B cell (primary cell): ENCODE results near the gene AMZ2. TPM values are rescaled to one million over a fixed set of nuclear protein-coding genes. Genes with fewer than 3 reads are reported as not detected.
A peak's percentile ranks its signal among the peaks of the same experiment; 100 is the strongest.
"Not testable (repeated sequence)": the region's sequence is repeated elsewhere in the genome, so short reads cannot be mapped to it uniquely, and the experiment has no call there.

Experiments used
- ATAC-seq: fragments of 200-7000 bp; cut with Tn5 transposase; one replicate; pipeline ENCODE4 v1.10.0; 2021; ENCODE audit warnings: low read depth, mild to moderate bottlenecking, moderate number of reproducible peaks, moderate library complexity
- CTCF ChIA-PET: fragments of 350-600 bp; sonication (Branson Sonifier 250); formaldehyde crosslinking; loops from one replicate; lab custom pipeline; 2021; ENCODE audit warnings: antibody characterized with exemption, inconsistent platforms; lab: Charles Lee
- POLR2A ChIA-PET: fragments of 350-600 bp; sonication (Branson Sonifier 250); formaldehyde crosslinking; loops from one replicate; lab custom pipeline; 2021; ENCODE audit warnings: antibody characterized with exemption; lab: Charles Lee
- DNase-seq: peaks from one replicate; pipeline ENCODE4 v3.0.0; 2013
- H2AFZ ChIP-seq: 2 replicates; pipeline ENCODE4 v1.6.1; 2012; ENCODE audit warnings: mild to moderate bottlenecking, low read depth, low read length; ENCODE audit not compliant: insufficient read depth, poor library complexity, severe bottlenecking
- H3K27ac ChIP-seq, 2 donors: 1 replicate in 1 of 2; 2 replicates in 1 of 2; pipeline ENCODE4 v1.5.1; 2012 to 2013; ENCODE audit warnings: low read length in 2 of 2, mild to moderate bottlenecking in 2 of 2, moderate library complexity in 1 of 2
- H3K27me3 ChIP-seq, 4 experiments: fragments of 200-600 bp in 1 of 4; sonication (generic) in 1 of 4; replicated peaks in 1 of 4; 1 replicate in 2 of 4; 2 replicates in 2 of 4; pipeline versions ENCODE4 v1.6.1 to v1.7.0; 2013 to 2016; ENCODE audit warnings: low read length in 3 of 4, mild to moderate bottlenecking in 2 of 4, mixed read lengths in 1 of 4, moderate library complexity in 1 of 4; ENCODE audit not compliant: insufficient read depth in 4 of 4, control insufficient read depth in 3 of 4; ENCODE audit errors: control extremely low read depth in 1 of 4
- H3K36me3 ChIP-seq, 2 experiments: replicated peaks in 1 of 2; 1 replicate in 1 of 2; 2 replicates in 1 of 2; pipeline versions ENCODE4 v1.6.1 to v1.7.1; 2013; ENCODE audit warnings: low read length in 1 of 2; ENCODE audit not compliant: insufficient read depth in 2 of 2, control insufficient read depth in 1 of 2; ENCODE audit errors: control extremely low read depth in 1 of 2, extremely low read depth in 1 of 2
- H3K4me1 ChIP-seq, 2 donors: fragments of 200-600 bp in 1 of 2; sonication (generic) in 1 of 2; 1 replicate in 1 of 2; 2 replicates in 1 of 2; pipeline versions ENCODE4 v1.5.1 to v1.6.1; 2013 to 2017; ENCODE audit warnings: low read length in 2 of 2; ENCODE audit not compliant: control insufficient read depth in 2 of 2, insufficient read depth in 2 of 2
- H3K4me2 ChIP-seq: replicated peaks from 2 replicates; pipeline ENCODE3; 2012; ENCODE audit warnings: mild to moderate bottlenecking, low read depth, low read length; ENCODE audit not compliant: poor library complexity, severe bottlenecking
- H3K4me3 ChIP-seq, 5 experiments: fragments of 200-600 bp in 1 of 5; sonication (generic) in 1 of 5; 1 replicate in 3 of 5; 2 replicates in 2 of 5; pipeline versions ENCODE4 v1.5.1 to v1.7.0; 2011 to 2016; ENCODE audit warnings: low read length in 4 of 5, mild to moderate bottlenecking in 4 of 5, low read depth in 2 of 5, control low read depth in 1 of 5, moderate library complexity in 1 of 5; ENCODE audit not compliant: insufficient read depth in 1 of 5; ENCODE audit errors: control extremely low read depth in 1 of 5, extremely low read depth in 1 of 5
- H3K79me2 ChIP-seq: fragments of 200-600 bp; sonication (generic); one replicate; pipeline ENCODE4 v1.6.0; 2016; ENCODE audit warnings: low read length; ENCODE audit not compliant: control insufficient read depth, insufficient read depth
- H3K9ac ChIP-seq: fragments of 200-600 bp; sonication (generic); 2 replicates; pipeline ENCODE4 v1.6.1; 2017; ENCODE audit warnings: mild to moderate bottlenecking, low read length, moderate library complexity
- H3K9me3 ChIP-seq, 3 donors: one replicate each; pipeline versions ENCODE4 v1.6.1 to v1.7.1; 2013; ENCODE audit warnings: low read length in 2 of 3; ENCODE audit not compliant: control insufficient read depth in 2 of 3, insufficient read depth in 1 of 3; ENCODE audit errors: control extremely low read depth in 1 of 3
- H4K20me1 ChIP-seq: 2 replicates; pipeline ENCODE4 v1.6.0; 2012; ENCODE audit warnings: mild to moderate bottlenecking, low read length; ENCODE audit not compliant: insufficient read depth, control insufficient read depth, poor library complexity, severe bottlenecking
- H3K27ac Mint-ChIP-seq: one replicate; pipeline ENCODE4 v1.8.0; 2021; ENCODE audit warnings: mixed read lengths
- H3K27me3 Mint-ChIP-seq: one replicate; pipeline ENCODE4 v1.8.0; 2021; ENCODE audit warnings: mixed read lengths
- H3K4me1 Mint-ChIP-seq: one replicate; pipeline ENCODE4 v1.8.0; 2021; ENCODE audit warnings: mixed read lengths
- H3K4me3 Mint-ChIP-seq: one replicate; pipeline ENCODE4 v1.8.0; 2021; ENCODE audit warnings: mixed read lengths
- H3K9me3 Mint-ChIP-seq: one replicate; pipeline ENCODE4 v1.8.0; 2022; ENCODE audit warnings: mixed read lengths; ENCODE audit not compliant: insufficient read depth
- CTCF ChIP-seq: fragments of 200-600 bp; IDR thresholded peaks from one replicate; pipeline ENCODE4 v1.8.0; 2022; ENCODE audit warnings: antibody characterized with exemption, mild to moderate bottlenecking
- EZH2 ChIP-seq: IDR thresholded peaks from 2 replicates; pipeline ENCODE4 v1.6.1; 2012; ENCODE audit warnings: borderline replicate concordance, low read depth, mild to moderate bottlenecking, moderate library complexity, low read length; ENCODE audit not compliant: insufficient read depth, poor library complexity, severe bottlenecking
- WGBS: methylation state at CpG from one replicate; pipeline ENCODE4 v1.1.5; 2013; ENCODE audit warnings: missing lambda C conversion rate; ENCODE audit not compliant: insufficient coverage; 5-methylcytosine and 5-hydroxymethylcytosine counted together
- intact Hi-C: fragments of 100-400 bp; cut with micrococcal nuclease; formaldehyde crosslinking; loops from one replicate; pipeline ENCODE4 v1.10.0; 2022
- polyA plus RNA-seq: library from polyadenylated mRNA; depleted of rRNA; stranded (reverse); fragments of >200 nt; gene quantifications from 2 replicates; pipeline ENCODE4 v1.2.3, GENCODE V29; 2012
- total RNA-seq, 2 donors: library from RNA; stranded (reverse); fragments of 120-200 nt in 1 of 2; gene quantifications; 1 replicate in 1 of 2; 2 replicates in 1 of 2; pipeline versions ENCODE4 v1.2.3 to v1.2.4, GENCODE V29; 2013 to 2022

Gene AMZ2
- total and polyA plus RNA-seq, 2 donors (not counting 1 experiment from before 2014, with no cell fraction given) = 64.1 to 70.7 TPM

DNA sequence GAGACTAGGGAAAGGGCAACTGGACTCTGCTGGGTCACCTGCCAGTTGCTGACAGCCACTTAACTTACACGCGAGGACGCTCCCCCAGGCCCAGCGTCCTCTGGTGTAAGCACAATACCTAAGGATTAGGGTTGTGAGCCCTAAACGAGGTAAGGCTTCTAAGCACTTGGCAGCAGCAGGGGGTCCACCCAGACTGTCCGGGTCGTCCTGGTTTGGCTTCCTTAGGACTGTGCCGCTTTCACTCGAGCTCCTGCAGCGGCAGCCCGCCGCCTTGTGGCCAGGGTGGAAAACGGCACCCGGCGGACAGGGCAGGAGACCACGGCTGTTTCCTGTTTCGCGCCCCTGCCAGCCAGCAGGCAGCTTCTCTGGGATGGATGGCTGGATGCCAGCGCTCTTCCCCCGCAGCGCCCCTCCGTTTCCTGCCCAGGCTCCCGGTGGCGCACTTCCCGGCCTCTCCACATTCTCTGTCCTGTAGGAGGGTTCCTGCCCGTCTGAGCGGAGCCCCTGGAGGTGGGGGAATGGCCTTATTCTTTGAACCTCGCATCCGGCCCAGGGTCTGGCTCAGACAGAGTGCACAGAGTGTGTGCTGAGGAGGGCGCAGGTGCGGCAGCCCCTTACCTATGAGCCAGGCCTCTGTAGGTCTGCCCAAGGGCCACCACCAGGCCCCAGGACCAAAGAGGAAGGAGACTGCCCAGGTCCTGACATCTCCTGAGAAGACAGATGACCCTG is 47.0 kb upstream of the AMZ2 start:
- peaks cover 0 to 44% (median 17%) of the 10 kb centered on the region in 4 experiments for H3K27me3 ChIP-seq

GRCh38 chr17:68201418-68201771 is 46.4 kb upstream of the AMZ2 start:
- intact Hi-C loops = loop anchor here (1.0 to 10.0 kb wide), 2 partner anchors 167 to 235 kb away; partner anchors contain the start of gene KPNA2
- H2AFZ ChIP-seq = peak overlapping the region; percentile 71

More for the DNA sequence above, 47.0 kb upstream of the AMZ2 start:
- peak; percentile 87 for DNase-seq
- H3K4me3 ChIP-seq = peak overlapping the region in 4 of 5 experiments; percentile 25 to 72 (median 56)
- no peaks in the 10 kb centered on the region for H3K9me3 Mint-ChIP-seq
- peak overlapping the region; percentile 96 for H3K4me3 Mint-ChIP-seq
- H3K9me3 ChIP-seq = peaks cover 0 to 3% (median 0%) of the 10 kb centered on the region in 3 donors
- ATAC-seq = peak; percentile 40
- H3K27me3 Mint-ChIP-seq = peaks cover 7% of the 10 kb centered on the region
- H3K79me2 ChIP-seq = peaks cover 16% of the 10 kb centered on the region
- intact Hi-C loops = loop anchor here (1.0 to 10.0 kb wide), 4 partner anchors 19 to 235 kb away; partner anchors contain the start of gene KPNA2
- peak overlapping the region; percentile 71 for H2AFZ ChIP-seq
- POLR2A ChIA-PET = interaction anchor here (0.6 to 8.4 kb wide), 6 partner anchors 17 to 59 kb away, joined by 3 to 113 read pairs (median 6); partner anchors contain the start of gene AMZ2
- CTCF ChIA-PET = interaction anchor here (0.6 to 7.7 kb wide), 28 partner anchors 8 to 310 kb away, joined by 3 to 153 read pairs (median 7); partner anchors contain the start of genes AMZ2 and WIPI1
- H3K27ac Mint-ChIP-seq = peak overlapping the region; percentile 46
- H3K9ac ChIP-seq = peak overlapping the region; percentile 66
- peaks cover 43% of the 10 kb centered on the region for H3K4me1 Mint-ChIP-seq
- H3K4me1 ChIP-seq = peaks cover 52 to 63% of the 10 kb centered on the region in 2 donors
- TF ChIP-seq EZH2 (no peak), CTCF (peak; percentile 89)
- H3K4me2 ChIP-seq = peak overlapping the region; percentile 97
- H3K27ac ChIP-seq = no peak overlapping the region
- WGBS = 3% methylated on average over 26 of the region's 31 CpGs
- no peaks in the 10 kb centered on the region for H3K36me3 ChIP-seq
- peaks cover 7% of the 10 kb centered on the region for H4K20me1 ChIP-seq

GRCh38 chr17:68202321-68202720 is 45.5 kb upstream of the AMZ2 start:
- WGBS = 100% methylated on average over 1 of the region's 2 CpGs
- not testable (repeated sequence) for H2AFZ ChIP-seq, H3K9me3 ChIP-seq, H3K27ac Mint-ChIP-seq, H3K27ac ChIP-seq, H3K27me3 Mint-ChIP-seq, H3K4me2 ChIP-seq, ATAC-seq, H3K9ac ChIP-seq, H4K20me1 ChIP-seq, DNase-seq, H3K36me3 ChIP-seq, H3K9me3 Mint-ChIP-seq, H3K4me3 ChIP-seq, H3K4me3 Mint-ChIP-seq
- Histone ChIP-seq H3K27me3 (peaks cover 0 to 32% (median 13%) of the 10 kb centered on the region in 4 experiments), H3K79me2 (peaks cover 24% of the 10 kb centered on the region), H3K4me1 (peaks cover 49 to 58% of the 10 kb centered on the region in 2 donors)
- intact Hi-C loops = loop anchor here (10.0 kb wide), 1 partner anchor 168 kb away; the partner anchor contains the start of gene KPNA2
- ChIA-PET POLR2A (interaction anchor here (8.4 kb wide), 1 partner anchor 19 kb away, joined by 113 read pairs; no protein-coding TSS in a partner anchor), CTCF (interaction anchor here (1.0 to 7.7 kb wide), 12 partner anchors 10 to 197 kb away, joined by 3 to 153 read pairs (median 8); no protein-coding TSS in a partner anchor)
- H3K4me1 Mint-ChIP-seq = peaks cover 46% of the 10 kb centered on the region

More at GRCh38 chr17:68201418-68201771, 46.4 kb upstream of the AMZ2 start:
- ATAC-seq, H3K36me3 ChIP-seq, DNase-seq, H4K20me1 ChIP-seq, H3K9me3 ChIP-seq, H3K9me3 Mint-ChIP-seq, H3K27me3 Mint-ChIP-seq, H3K27ac Mint-ChIP-seq, H3K9ac ChIP-seq, H3K4me3 ChIP-seq, H3K27ac ChIP-seq: not testable (repeated sequence)
- peaks cover 41% of the 10 kb centered on the region for H3K4me1 Mint-ChIP-seq
- H3K4me3 Mint-ChIP-seq = peak overlapping the region; percentile 96
- peak overlapping the region; percentile 97 for H3K4me2 ChIP-seq
- ChIA-PET CTCF (interaction anchor here (0.6 to 7.7 kb wide), 28 partner anchors 9 to 310 kb away, joined by 3 to 153 read pairs (median 7); partner anchors contain the start of genes AMZ2 and WIPI1), POLR2A (interaction anchor here (1.8 to 8.4 kb wide), 3 partner anchors 18 to 48 kb away, joined by 4 to 113 read pairs (median 16); partner anchors contain the start of gene AMZ2)
- H3K79me2 ChIP-seq = peaks cover 22% of the 10 kb centered on the region
- peaks cover 0 to 41% (median 17%) of the 10 kb centered on the region in 4 experiments for H3K27me3 ChIP-seq
- H3K4me1 ChIP-seq = peaks cover 49 to 59% of the 10 kb centered on the region in 2 donors
- no CpG with 5 or more reads among the region's 3 CpGs for WGBS
